ENCODE data around the gene TCTN3.
A peak's percentile ranks its signal among the peaks of the same experiment; 100 is the strongest.
"Not testable (repeated sequence)": the region's sequence is repeated elsewhere in the genome, so short reads cannot be mapped to it uniquely, and the experiment has no call there.

TCTN3 gene

GRCh38 chr10:95693668-95694534, at the start of gene TCTN3:
TSS of gene TCTN3 (minus strand) at chr10:95693927. CDS start at chr10:95693899, 28 bp downstream.
- DNase-seq = peak; percentile 100
- TF ChIP-seq POLR2A (IDR thresholded peaks at IDR 0.05; ENCODE audit: low read length) = peak; percentile 78
- TF ChIP-seq GATA1 (IDR thresholded peaks at IDR 0.05; ENCODE audit: low read depth, low read length) = no peak

GRCh38 chr10:95742962-95743535, 49.3 kb upstream of the TCTN3 start:
- DNase-seq = no peak
- no peak for TF ChIP-seq POLR2A (IDR thresholded peaks at IDR 0.05; ENCODE audit: low read length)
- no peak for TF ChIP-seq GATA1 (IDR thresholded peaks at IDR 0.05; ENCODE audit: low read depth, low read length)

- no peak for TF ChIP-seq POLR2A (IDR thresholded peaks at IDR 0.05; ENCODE audit: low read length)
- no peak for TF ChIP-seq GATA1 (IDR thresholded peaks at IDR 0.05; ENCODE audit: low read depth, low read length)
- no peak for DNase-seq
Observed at GRCh38 chr10:95742485-95742884, 48.8 kb upstream of the TCTN3 start.

GRCh38 chr10:95741807-95742467, 48.2 kb upstream of the TCTN3 start:
- DNase-seq = peak; percentile 44 to 86
- TF ChIP-seq GATA1 (IDR thresholded peaks at IDR 0.05; ENCODE audit: low read depth, low read length) (no peak), POLR2A (IDR thresholded peaks at IDR 0.05; ENCODE audit: low read length) (no peak)

GRCh38 chr10:95739056-95739455, 45.3 kb upstream of the TCTN3 start:
- no peak for TF ChIP-seq POLR2A (IDR thresholded peaks at IDR 0.05; ENCODE audit: low read length)
- no peak for TF ChIP-seq GATA1 (IDR thresholded peaks at IDR 0.05; ENCODE audit: low read depth, low read length)
- DNase-seq = no peak

- peak; percentile 10 for DNase-seq
Observed at GRCh38 chr10:95732907-95733306, 39.2 kb upstream of the TCTN3 start.

- no peak for DNase-seq
Observed at GRCh38 chr10:95730233-95730632, 36.5 kb upstream of the TCTN3 start.

GRCh38 chr10:95729323-95730055, 35.8 kb upstream of the TCTN3 start:
- TF ChIP-seq GATA1 (IDR thresholded peaks at IDR 0.05; ENCODE audit: low read depth, low read length) = no peak
- no peak for TF ChIP-seq POLR2A (IDR thresholded peaks at IDR 0.05; ENCODE audit: low read length)
- DNase-seq = peak; percentile 55 to 74

More at GRCh38 chr10:95730233-95730632, 36.5 kb upstream of the TCTN3 start:
- TF ChIP-seq GATA1 (IDR thresholded peaks at IDR 0.05; ENCODE audit: low read depth, low read length) = no peak
- TF ChIP-seq POLR2A (IDR thresholded peaks at IDR 0.05; ENCODE audit: low read length) = no peak

- no peak for TF ChIP-seq POLR2A (IDR thresholded peaks at IDR 0.05; ENCODE audit: low read length)
- TF ChIP-seq GATA1 (IDR thresholded peaks at IDR 0.05; ENCODE audit: low read depth, low read length) = no peak
- peak; percentile 8 to 15 for DNase-seq
Observed at GRCh38 chr10:95728526-95728925, 34.8 kb upstream of the TCTN3 start.

GRCh38 chr10:95722496-95722895, 28.8 kb upstream of the TCTN3 start:
- DNase-seq = not testable (repeated sequence)

GRCh38 chr10:95720745-95721144, 27.0 kb upstream of the TCTN3 start:
- peak; percentile 65 to 86 for DNase-seq

- TF ChIP-seq POLR2A (IDR thresholded peaks at IDR 0.05; ENCODE audit: low read length) (no peak), GATA1 (IDR thresholded peaks at IDR 0.05; ENCODE audit: low read depth, low read length) (no peak)
- no peak for DNase-seq
Observed at GRCh38 chr10:95716866-95717265, 23.1 kb upstream of the TCTN3 start.

- TF ChIP-seq GATA1 (IDR thresholded peaks at IDR 0.05; ENCODE audit: low read depth, low read length) (no peak), POLR2A (IDR thresholded peaks at IDR 0.05; ENCODE audit: low read length) (no peak)
- no peak for DNase-seq
Observed at GRCh38 chr10:95716466-95716865, 22.7 kb upstream of the TCTN3 start.

GRCh38 chr10:95711492-95711891, 17.8 kb upstream of the TCTN3 start:
- no peak for DNase-seq
- TF ChIP-seq GATA1 (IDR thresholded peaks at IDR 0.05; ENCODE audit: low read depth, low read length) (no peak), POLR2A (IDR thresholded peaks at IDR 0.05; ENCODE audit: low read length) (no peak)
